SK-N-SH treated with all-trans-retinoic acid at 6 μM for 48 hours (cell line): ENCODE results near the gene BLOC1S2.

Experiments
- ATAC-seq: fragments of 200-7000 bp; cut with Tn5 transposase; 3 replicates; pipeline ENCODE4 v1.9.1; 2020; ENCODE audit warnings: mild to moderate bottlenecking, moderate library complexity
- BACH2 ChIP-seq: fragments of 250-450 bp; sonication (Bioruptor Pico); IDR thresholded peaks from 2 replicates; pipeline ENCODE4 v1.9.0; 2021; ENCODE audit warnings: mild to moderate bottlenecking, borderline replicate concordance
- CSDC2 ChIP-seq: fragments of 250-450 bp; sonication (Bioruptor Pico); IDR thresholded peaks from 2 replicates; pipeline ENCODE4 v1.5.0; 2020; ENCODE audit warnings: mild to moderate bottlenecking, moderate library complexity
- ESRRG ChIP-seq: fragments of 250-450 bp; sonication (Bioruptor Pico); IDR thresholded peaks from 2 replicates; pipeline ENCODE4 v1.6.1; 2021; ENCODE audit warnings: mild to moderate bottlenecking
- ISL1 ChIP-seq: fragments of 250-450 bp; sonication (Bioruptor Pico); IDR thresholded peaks from 2 replicates; pipeline ENCODE4 v2.1.2; 2022; ENCODE audit warnings: mild to moderate bottlenecking, moderate library complexity
- OSR1 ChIP-seq: fragments of 250-450 bp; sonication (Bioruptor Pico); IDR thresholded peaks from 2 replicates; pipeline ENCODE4 v1.8.0; 2022; ENCODE audit warnings: moderate library complexity, mild to moderate bottlenecking, inconsistent platforms
- POU6F1 ChIP-seq: fragments of 250-450 bp; sonication (Bioruptor Pico); IDR thresholded peaks from 2 replicates; pipeline ENCODE4 v1.8.0; 2021; ENCODE audit warnings: low read depth, mild to moderate bottlenecking, moderate library complexity, borderline replicate concordance
- PPARA ChIP-seq: fragments of 250-450 bp; sonication (Bioruptor Pico); IDR thresholded peaks from 2 replicates; pipeline ENCODE4 v1.5.0; 2020; ENCODE audit warnings: mild to moderate bottlenecking, borderline replicate concordance
- RARB ChIP-seq: fragments of 250-450 bp; sonication (Bioruptor Pico); IDR thresholded peaks from 2 replicates; pipeline ENCODE4 v1.8.0; 2021; ENCODE audit warnings: mild to moderate bottlenecking, moderate library complexity
- SNAI2 ChIP-seq: fragments of 250-450 bp; sonication (Bioruptor Pico); IDR thresholded peaks from 2 replicates; pipeline ENCODE4 v1.5.0; 2020; ENCODE audit warnings: mild to moderate bottlenecking, moderate library complexity
- TCF4 ChIP-seq: fragments of 250-450 bp; sonication (Bioruptor Pico); IDR thresholded peaks from 2 replicates; pipeline ENCODE4 v1.8.0; 2021; ENCODE audit warnings: mild to moderate bottlenecking, moderate library complexity, borderline replicate concordance
- TOX ChIP-seq: fragments of 250-450 bp; sonication (Bioruptor Pico); IDR thresholded peaks from 2 replicates; pipeline ENCODE4 v1.8.0; 2021; ENCODE audit warnings: mild to moderate bottlenecking, moderate library complexity, borderline replicate concordance
- TSHZ2 ChIP-seq: fragments of 250-450 bp; sonication (Bioruptor Pico); IDR thresholded peaks from 2 replicates; pipeline ENCODE4 v1.5.0; 2020; ENCODE audit warnings: mild to moderate bottlenecking, moderate library complexity
- ZFP30 ChIP-seq: fragments of 450-650 bp; formaldehyde crosslinking; IDR thresholded peaks from 2 replicates; pipeline ENCODE4 v1.5.0; 2022; ENCODE audit warnings: mild to moderate bottlenecking, moderate library complexity
- ZNF70 ChIP-seq: fragments of 450-650 bp; formaldehyde crosslinking; IDR thresholded peaks from 2 replicates; pipeline ENCODE4 v1.5.0; 2020; ENCODE audit warnings: mild to moderate bottlenecking, moderate library complexity
- ZNF8 ChIP-seq: fragments of 450-650 bp; formaldehyde crosslinking; IDR thresholded peaks from 2 replicates; pipeline ENCODE4 v1.5.0; 2020; ENCODE audit warnings: mild to moderate bottlenecking, moderate library complexity
- TF ChIP-seq, protein P1 (sequence below): fragments of 250-450 bp; sonication (Bioruptor Pico); IDR thresholded peaks from 2 replicates; pipeline ENCODE4 v1.5.1; 2020; ENCODE audit warnings: low read depth, mild to moderate bottlenecking, moderate library complexity
- TF ChIP-seq, protein P2 (sequence below): fragments of 250-450 bp; sonication (Bioruptor Pico); IDR thresholded peaks from 2 replicates; pipeline ENCODE4 v1.5.1; 2021; ENCODE audit warnings: mild to moderate bottlenecking, moderate library complexity
- TF ChIP-seq, protein P3 (sequence below): fragments of 250-450 bp; sonication (Bioruptor Pico); IDR thresholded peaks from 2 replicates; pipeline ENCODE4 v1.8.0; 2020; ENCODE audit warnings: mild to moderate bottlenecking, moderate library complexity, borderline replicate concordance

The BLOC1S2 gene

GRCh38 chr10:100319707-100320402, 33.4 kb upstream of the BLOC1S2 start:
- no peak for ATAC-seq
- TF ChIP-seq RARB (CRISPR knock-in tag) (no peak), POU6F1 (no peak), ZNF70 (no peak), ESRRG (CRISPR knock-in tag) (no peak), SNAI2 (CRISPR knock-in tag) (no peak), ISL1 (CRISPR knock-in tag) (no peak), CSDC2 (no peak), TOX (CRISPR knock-in tag) (no peak), OSR1 (CRISPR knock-in tag) (no peak), TSHZ2 (CRISPR knock-in tag) (no peak), ZNF8 (CRISPR knock-in tag) (no peak), TCF4 (no peak), BACH2 (CRISPR knock-in tag) (no peak), ZFP30 (CRISPR knock-in tag) (no peak)
- TF ChIP-seq, protein P1, sequence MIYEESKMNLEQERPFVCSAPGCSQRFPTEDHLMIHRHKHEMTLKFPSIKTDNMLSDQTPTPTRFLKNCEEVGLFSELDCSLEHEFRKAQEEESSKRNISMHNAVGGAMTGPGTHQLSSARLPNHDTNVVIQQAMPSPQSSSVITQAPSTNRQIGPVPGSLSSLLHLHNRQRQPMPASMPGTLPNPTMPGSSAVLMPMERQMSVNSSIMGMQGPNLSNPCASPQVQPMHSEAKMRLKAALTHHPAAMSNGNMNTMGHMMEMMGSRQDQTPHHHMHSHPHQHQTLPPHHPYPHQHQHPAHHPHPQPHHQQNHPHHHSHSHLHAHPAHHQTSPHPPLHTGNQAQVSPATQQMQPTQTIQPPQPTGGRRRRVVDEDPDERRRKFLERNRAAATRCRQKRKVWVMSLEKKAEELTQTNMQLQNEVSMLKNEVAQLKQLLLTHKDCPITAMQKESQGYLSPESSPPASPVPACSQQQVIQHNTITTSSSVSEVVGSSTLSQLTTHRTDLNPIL (CRISPR knock-in tag): no peak
- TF ChIP-seq, protein P2, sequence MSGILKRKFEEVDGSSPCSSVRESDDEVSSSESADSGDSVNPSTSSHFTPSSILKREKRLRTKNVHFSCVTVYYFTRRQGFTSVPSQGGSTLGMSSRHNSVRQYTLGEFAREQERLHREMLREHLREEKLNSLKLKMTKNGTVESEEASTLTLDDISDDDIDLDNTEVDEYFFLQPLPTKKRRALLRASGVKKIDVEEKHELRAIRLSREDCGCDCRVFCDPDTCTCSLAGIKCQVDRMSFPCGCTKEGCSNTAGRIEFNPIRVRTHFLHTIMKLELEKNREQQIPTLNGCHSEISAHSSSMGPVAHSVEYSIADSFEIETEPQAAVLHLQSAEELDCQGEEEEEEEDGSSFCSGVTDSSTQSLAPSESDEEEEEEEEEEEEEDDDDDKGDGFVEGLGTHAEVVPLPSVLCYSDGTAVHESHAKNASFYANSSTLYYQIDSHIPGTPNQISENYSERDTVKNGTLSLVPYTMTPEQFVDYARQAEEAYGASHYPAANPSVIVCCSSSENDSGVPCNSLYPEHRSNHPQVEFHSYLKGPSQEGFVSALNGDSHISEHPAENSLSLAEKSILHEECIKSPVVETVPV (CRISPR knock-in tag): no peak
- TF ChIP-seq, protein P3, sequence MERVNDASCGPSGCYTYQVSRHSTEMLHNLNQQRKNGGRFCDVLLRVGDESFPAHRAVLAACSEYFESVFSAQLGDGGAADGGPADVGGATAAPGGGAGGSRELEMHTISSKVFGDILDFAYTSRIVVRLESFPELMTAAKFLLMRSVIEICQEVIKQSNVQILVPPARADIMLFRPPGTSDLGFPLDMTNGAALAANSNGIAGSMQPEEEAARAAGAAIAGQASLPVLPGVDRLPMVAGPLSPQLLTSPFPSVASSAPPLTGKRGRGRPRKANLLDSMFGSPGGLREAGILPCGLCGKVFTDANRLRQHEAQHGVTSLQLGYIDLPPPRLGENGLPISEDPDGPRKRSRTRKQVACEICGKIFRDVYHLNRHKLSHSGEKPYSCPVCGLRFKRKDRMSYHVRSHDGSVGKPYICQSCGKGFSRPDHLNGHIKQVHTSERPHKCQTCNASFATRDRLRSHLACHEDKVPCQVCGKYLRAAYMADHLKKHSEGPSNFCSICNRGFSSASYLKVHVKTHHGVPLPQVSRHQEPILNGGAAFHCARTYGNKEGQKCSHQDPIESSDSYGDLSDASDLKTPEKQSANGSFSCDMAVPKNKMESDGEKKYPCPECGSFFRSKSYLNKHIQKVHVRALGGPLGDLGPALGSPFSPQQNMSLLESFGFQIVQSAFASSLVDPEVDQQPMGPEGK: no peak

DNA sequence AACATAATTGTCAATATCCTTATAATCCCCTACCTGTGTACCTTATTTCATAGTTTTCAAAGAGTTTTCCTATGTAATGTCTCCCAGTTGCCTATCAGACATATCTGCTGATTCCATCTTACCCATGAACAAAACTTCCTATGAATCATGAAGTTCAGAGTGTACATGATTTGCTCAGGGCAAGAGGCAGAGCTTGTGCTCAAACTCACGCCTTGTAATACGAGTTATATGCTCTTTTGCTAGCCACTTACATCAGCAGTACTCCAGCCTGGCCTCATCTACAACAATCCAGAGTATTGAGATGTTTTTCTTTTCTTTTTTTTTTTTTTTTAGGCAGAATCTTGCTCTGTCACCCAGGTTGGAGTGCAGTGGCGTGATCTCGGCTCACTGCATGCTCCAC, 31.7 kb upstream of the BLOC1S2 start:
- TF ChIP-seq PPARA (CRISPR knock-in tag): no peak
- TF ChIP-seq, protein P1 (CRISPR knock-in tag): no peak
- TF ChIP-seq ZFP30 (CRISPR knock-in tag): no peak
- TF ChIP-seq, protein P2 (CRISPR knock-in tag): no peak
- no peak for ATAC-seq
